Amniotic stem cell (primary cell): ENCODE results near the gene CDCP1.
"Not testable (repeated sequence)": the region's sequence is repeated elsewhere in the genome, so short reads cannot be mapped to it uniquely, and the experiment has no call there.

Experiments used
- DNase-seq: peaks from one replicate; lab custom pipeline; 2025; lab: John Stamatoyannopoulos, UW

The CDCP1 gene

DNA sequence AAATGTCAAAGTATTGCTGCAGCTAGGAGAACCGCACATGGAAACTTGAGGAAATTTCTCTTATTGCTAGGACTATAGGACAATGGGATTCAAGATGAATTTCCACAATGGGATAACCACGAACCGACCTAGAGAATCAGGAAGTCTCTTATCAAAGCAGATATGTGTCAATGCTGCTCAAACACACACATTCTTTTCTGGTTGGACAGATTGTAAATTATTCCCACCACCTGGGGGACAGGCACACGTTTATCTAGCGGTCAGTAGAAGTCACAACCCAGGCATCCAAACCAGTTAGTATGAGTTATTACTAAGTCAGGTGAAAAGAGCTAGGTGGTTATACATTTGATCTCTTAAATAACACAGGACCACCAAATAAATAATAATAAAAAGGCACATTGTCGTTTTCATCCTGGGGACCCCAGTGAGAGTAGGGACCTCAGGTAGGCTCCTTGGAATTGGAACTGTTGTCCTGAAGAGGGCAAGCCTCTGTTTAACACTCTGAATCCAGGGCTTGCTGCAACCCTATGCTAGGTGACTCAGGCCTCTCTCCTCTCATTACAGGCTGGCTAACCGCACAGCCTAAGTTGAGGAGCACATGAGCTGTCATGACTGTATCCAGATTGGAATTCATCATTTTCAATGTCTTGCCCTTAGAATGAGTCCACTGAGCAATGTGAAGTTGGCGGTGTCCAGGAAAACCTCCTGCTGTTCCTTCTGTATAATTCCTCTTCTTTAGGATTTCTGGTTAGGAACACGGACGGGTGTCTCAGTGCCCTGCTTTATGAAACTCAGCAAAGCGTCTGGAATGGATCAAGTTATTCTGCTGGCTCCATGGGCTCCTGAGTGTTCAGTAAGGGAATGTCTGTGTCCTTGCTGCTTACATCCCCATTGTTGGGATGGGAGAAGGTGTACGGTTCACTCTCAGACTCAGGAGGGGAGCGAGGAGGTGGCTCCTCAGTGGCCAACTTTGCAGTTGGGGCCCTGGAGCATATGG, 61.1 kb downstream of the CDCP1 start:
- DNase-seq: peak; percentile 75

DNA sequence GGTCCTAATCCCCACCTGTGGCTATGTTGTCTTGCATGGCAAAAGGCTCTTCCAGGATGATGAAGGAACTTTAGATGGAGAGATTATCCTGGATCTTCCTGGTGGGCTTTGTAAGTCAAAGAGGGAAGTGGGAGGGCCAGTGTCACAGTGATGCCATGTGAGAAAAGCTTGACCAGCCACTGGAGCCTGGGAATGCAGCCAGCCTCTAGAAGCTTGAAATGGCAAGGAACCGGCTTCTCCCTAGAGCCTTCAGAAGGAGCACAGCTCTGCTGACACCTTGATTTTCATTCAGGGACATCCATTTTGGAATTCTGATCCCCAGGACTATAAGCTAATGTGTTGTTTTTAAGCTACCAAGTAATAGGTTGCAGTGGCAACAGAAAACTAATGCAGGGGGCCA, 61.8 kb downstream of the CDCP1 start:
- no peak for DNase-seq

DNA sequence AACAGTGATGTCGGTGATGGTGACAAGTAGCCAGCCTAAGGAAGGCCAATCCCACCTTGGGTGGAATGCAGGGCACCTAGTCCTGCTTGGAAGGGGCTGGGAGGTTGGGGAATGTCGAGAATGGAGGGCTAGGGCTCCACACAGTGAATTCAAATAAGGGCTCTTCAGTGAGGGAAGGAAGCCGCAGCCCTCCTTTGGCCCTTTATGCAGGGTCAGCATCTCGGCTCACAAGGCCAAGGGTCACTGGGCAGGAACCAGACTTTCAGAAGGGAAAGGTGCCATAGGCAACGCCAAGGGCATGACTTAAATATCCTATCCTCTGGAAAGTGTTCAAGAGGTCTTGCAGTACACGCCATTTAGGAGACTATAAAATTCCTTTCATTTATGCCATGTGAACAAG, 63.2 kb downstream of the CDCP1 start:
- DNase-seq: no peak

DNA sequence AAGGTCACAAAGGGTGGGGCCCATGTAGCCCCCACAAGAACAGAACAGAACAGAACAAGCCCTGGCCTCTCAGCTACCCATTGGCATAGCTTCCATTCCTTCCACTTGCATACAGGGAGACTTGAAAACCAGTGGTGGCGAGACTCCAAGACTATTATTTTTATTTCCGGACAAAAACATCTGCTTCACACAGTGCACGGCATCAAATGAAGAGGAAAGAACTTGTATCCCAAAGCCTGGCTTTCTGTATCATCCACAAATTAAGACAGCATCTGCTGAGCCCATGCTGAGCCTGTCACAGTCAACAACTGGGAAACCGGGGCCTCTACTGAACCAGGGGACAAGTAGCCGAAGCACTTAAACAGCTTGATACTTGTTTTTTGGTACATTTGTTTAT, 64.0 kb downstream of the CDCP1 start:
- DNase-seq: no peak

DNA sequence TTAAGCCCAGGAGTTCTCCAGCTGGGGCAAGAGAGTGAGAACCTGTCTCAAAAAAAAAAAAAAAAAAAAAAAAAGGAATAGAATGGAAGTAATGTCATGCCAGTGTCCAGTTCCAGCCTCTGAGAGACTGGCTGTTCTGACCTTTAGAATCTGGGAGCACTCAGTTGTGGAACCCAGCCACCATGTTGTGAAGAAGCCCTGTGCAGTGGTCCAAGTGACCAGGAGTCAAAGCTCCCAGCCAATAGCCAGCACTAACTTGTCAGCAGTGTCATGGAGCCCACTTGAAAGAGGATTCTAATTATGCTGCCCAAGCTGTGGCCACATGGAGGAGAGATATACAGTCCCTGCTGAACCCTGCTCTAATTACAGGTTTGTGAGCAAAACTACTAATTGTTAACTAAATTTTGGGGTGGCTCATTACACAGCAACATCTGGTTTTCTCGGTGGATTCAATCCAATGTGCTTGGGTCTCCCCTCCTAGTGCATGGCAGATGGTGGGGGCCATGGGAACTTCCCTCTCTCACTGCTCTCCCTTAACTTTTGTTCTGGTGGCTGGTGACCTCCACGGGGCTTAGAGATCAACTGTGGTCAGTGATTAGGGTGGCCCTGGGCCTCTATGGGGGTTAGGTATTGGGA, 64.6 kb downstream of the CDCP1 start:
- no peak for DNase-seq

DNA sequence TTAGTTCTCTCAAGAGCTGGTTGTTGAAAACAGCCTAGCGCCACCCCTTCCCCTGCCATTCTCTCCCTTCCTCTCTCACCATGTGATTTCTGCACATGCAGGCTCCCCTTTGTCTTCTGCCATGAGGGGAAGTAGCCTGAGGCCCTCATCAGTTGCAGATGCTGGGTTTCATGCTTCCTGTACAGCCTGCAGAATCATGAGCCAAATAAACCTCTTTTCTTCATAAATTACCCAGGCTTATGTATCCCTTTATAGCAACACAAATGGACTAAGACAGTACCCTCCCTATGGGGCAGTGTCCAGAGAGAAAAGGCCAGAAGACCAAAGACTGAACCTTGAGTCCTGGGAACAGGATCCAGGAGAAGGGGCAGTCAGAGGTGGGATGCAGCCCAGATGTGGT, 65.4 kb downstream of the CDCP1 start:
- no peak for DNase-seq

DNA sequence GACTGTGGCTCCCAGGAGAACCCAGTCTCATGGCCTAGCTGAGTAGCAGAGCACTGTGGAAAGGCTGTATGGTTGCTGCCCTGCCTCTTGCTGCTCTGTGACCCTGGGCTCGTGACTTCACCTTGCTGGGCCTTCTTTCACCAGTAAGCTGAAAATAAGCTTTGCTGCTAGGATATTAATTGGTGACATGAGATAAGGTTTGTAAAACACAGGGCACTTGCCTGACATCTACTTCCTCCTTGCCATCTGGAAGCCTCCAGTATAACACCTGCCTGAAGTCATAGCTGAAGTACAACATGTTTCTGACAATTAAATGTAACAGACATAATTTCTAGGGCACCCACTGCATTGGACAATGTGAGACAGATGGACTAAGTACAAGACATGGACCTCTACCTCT, 66.5 kb downstream of the CDCP1 start:
- DNase-seq: no peak

DNA sequence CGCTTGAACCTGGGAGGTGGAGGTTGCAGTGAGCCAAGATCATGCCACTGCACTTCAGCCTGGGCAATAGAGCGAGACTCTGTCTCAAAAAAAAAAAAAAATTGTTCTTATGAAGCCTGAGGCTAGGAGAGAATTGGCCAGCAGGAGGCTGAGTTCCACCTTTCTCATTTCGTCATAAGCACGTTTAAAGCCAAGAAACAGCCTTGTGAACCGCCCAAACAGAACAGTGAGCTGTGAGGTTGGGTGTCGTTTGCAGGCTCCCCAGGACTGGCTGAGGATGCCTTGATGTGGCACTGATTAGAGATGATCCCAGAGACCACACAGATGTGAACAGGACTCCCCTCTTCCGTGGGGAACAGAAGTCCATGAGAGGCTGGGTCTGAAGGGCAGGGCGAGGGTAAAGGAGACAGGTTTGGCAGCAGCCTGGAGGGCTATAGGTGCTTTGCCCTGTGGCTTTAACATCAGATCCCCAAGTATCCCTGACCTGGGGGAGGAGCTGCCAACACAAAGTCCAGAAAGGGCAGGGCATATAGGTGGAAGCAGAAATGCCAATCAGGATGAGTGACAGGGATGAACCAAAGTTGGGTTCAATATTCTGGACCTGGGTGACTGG, 67.2 kb downstream of the CDCP1 start:
- no peak for DNase-seq

DNA sequence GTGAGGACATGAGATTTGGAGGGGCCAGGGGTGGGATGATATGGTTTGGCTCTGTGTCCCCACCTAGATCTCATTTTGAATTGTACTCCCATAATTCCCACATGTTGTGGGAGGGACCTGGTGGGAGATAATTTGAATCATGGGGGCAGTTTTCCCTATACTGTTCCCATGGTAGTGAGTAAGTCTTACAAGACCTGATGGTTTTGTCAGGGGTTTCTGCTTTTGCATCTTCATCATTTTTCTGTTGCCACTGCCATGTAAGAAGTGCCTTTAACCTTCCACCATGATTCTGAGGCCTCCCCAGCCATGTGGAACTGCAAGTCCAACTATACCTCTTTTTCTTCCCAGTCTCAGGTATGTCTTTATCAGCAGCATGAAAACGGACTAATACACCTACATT, 67.9 kb downstream of the CDCP1 start:
- DNase-seq: not testable (repeated sequence)

DNA sequence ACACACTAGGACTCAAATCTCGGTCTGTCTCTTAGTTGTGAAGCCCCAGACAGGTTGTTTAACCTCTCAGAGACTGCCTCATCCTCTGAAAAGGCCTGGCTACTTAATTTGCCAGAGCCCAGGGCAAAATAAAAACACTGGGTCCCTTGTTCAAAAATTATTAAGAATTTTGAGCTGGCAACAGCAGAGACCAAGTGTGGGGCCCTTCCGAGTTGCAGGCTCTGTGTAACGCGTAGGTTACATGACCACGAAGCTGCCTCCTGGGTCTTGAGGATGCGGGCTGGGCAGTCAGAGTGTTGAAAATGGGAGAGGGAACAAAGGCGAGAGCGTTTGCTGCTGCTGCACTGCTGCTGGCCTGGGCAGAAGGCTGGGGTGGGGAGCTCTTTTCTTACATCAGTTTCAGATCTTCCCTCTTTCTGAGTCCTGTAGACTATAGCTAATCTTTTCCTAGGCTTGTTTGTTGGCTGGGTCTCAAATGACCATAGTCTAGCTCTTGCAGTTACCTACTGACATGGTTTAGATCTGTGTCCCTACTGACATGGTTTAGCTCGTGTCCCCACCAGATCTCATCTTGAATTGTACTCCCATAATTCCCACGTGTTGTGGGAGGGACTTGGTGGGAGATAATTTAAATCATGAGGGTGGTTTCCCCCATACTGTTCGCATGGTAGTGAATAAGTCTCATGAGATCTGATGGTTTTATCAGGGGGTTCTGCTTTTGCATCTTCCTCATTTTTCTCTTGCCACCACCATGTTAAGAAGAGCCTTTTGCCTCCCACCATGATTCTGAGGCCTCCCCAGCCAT, 70.2 kb downstream of the CDCP1 start:
- DNase-seq: no peak

DNA sequence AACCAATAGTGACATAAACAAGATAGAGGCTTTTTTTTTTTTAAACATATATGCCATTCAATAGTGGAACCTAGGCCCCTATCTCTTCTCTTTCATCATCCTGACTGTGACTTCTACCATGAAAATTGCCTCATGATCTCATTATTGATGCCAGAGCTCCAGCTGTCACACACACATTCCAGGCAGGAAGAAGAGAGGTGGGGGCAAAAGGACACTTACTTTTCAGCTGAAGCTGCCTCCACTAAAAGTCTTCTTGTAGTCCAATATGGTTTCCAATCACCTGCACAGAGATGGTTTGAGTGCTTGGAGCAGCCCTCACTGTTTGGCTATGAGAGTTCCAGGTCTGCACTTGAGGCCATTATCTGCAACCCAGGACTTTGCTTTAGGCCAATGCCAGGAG, 75.1 kb downstream of the CDCP1 start:
- DNase-seq: no peak

DNA sequence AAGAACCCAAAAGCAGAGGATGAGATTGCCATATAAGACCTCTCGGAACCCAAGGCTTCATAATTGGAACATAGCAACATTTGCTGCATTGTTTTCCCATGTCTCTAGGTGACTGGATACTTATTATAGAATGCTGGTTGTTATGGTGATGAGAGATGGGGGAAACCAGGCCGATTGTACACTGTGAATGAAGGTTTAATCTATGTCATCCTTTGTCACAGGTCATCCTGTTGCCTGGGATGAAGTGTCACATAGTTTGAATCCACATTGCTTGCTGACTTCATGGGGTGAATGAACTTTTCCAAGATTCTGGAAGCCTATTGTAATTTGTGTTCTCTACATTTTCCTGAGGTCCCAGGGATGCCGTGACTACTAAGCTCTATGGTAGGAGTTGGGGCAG, 78.2 kb downstream of the CDCP1 start:
- DNase-seq: no peak

DNA sequence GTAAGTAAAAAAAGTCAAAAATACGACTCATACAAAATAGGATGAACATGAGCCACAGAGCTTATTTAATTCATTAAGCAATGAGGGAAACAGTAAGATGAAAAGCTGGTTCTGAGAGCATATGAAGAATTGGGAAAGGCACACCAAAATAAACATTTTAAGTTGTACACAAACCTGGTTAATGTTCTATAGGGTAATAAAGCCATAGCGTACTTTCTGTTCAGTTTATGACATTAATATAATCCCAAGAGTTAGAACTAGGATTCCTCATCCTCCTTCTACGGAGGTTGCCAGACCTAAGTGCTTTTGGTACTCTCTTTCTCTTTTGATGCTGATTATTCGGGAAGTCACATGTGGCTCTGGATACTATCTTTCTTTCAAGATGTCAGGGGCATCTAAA, 78.7 kb downstream of the CDCP1 start:
- DNase-seq: no peak

DNA sequence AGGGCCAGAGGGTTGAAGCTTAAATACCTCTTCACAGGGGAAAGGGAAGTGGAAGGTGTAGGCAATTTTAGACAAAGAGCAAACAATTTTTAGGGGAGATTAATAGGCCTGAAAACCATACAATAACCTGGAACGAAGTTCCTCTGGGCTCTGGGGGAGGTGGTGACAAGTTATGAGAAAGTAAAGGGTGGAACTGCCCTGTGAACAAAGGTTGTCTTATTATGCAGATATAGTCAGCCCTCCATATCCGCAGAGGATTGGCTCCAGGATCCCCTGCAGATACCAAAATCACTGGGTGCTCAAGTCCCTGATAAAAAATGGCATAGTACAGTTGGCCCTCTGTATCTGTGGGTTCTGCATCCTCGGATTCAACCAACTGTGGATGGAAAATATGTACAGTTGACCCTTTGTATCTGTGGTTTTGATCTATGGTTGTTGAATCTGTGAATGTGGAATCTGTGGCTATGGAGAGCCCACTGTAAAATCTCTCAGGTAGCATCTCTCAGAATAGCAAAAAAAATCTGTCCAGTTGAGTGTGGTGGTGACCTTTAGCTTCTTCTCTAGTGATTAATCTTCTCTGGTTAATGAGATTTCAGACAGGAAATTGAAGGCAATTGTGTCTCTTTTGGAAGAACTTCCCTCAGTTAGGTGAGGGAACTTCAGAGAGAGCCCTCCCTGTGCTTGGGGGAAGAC, 79.9 kb downstream of the CDCP1 start:
- DNase-seq: no peak

DNA sequence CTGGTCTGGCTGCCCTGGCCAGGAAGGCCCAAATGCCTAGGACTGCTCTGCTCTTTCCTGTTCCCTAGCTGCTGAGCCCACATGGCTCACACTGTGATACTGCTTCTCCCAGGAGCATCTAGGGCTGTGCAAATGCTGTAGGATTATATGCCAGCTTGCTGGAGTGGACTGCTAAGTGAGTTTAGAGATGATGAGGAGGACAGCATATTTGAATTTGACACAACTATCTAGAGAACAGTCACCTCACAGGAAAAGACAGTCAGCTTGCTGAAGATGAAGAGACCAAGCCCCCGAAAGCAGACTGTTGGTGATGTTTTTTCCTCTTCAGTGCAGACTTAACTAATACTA, 80.8 kb downstream of the CDCP1 start:
- DNase-seq: no peak

DNA sequence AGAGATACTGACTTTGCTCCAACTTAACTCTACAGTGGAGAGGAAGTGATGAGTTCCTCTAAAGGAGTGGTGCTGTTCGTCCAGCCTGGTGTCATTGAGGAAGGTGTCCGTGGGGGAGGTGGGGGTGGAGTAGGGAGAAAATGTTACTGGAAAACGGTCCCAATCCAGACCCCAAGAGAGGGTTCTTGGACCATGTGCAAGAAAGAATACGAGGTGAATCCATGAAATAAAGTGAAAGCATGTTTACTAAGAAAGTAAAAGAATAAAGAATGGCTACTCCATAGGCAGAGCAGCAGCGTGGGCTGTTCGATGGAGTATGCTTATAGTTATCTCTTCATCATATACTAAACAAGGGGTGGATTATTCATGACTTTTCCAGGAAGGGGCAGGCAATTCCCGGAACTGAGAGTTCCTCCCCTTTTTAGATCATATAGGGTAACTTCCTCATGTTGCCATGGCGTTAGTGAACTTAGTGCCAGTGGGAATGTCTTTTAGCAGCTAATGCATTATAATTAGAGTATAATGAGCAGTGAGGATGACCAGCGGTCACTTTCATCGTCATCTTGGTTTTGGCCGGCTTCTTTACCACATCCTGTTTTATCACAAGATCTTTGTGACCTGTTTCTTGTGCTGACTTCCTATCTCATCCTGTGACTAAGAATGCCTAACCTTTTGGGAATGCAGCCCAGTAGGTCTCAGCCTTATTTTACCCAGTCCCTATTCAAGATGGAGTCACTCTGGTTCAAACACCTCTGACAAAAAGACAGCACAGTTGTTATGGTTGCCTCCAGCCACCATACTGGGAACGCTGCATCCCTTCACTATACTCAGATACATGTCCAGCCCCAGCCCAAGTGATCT, 81.4 kb downstream of the CDCP1 start:
- no peak for DNase-seq

DNA sequence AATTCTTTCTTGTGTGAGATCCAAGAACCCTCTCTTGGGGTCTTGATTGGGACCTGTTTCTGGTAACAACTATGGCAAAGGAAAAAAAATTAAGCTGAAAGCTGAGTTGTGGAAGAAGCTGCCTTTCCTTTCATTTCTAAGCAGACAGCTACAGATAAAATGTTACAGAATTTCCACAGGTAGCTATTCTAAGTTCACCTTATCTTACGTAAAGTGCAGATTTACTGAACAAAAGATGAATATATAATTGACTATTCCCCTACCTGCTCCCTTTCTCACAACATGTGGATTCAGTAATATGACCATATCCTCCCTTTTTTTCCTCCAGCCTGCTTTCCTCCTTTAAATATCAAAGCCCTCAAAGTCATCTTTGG, 83.5 kb downstream of the CDCP1 start:
- no peak for DNase-seq

DNA sequence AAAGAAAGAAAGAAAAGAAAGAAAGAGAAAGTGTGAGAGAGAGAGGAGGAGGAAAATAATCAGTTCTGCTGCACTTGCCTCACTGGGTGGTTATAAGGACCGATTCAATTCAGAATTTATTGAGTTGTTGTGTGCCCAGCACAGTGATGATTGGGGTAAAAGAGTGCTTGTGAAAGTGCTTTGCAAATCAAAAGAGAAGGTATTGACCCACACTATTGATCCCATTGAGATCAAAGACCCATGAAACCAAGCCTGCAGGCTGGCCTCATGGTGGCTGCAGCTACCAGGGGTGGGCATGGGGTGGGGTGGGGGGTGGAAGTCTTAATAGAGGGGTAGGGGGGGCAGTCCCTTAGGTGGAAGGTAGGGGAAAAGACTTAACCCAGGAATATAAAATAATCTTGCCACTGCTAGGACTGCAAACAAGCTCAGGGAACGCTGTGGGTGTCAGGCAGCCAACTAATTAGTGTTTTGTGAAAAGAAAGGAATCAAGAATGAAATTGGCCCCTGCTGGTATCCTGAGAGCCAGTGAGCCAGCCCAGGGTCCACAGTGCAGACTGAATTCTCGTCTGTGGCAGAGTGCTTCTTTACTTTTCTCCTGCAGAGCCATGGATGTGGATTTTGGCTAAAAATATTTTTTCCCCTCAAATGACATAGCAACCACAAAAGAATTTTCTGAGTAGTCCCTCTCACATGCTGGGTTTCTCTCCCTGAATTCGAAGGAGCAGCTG, 85.8 kb downstream of the CDCP1 start:
- no peak for DNase-seq

DNA sequence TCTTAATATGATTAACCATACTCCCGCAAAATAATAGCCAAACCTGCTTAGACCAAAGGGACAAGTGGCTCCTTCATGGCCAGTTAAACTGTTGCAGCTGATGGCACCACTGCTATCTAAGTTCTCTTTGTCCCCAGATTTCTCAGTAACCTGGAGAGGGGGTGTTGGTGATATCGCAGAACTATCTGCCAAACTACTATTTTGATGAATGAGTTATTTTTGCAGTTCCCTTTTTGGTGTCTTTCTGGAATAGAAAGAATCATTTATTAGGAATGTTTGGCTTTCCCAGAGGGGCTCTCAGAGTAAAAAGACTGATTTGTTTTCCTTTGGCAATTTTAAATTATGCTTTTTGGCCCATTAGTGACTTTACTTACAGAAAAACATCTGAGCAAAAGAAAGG, 87.0 kb downstream of the CDCP1 start:
- DNase-seq: no peak

DNA sequence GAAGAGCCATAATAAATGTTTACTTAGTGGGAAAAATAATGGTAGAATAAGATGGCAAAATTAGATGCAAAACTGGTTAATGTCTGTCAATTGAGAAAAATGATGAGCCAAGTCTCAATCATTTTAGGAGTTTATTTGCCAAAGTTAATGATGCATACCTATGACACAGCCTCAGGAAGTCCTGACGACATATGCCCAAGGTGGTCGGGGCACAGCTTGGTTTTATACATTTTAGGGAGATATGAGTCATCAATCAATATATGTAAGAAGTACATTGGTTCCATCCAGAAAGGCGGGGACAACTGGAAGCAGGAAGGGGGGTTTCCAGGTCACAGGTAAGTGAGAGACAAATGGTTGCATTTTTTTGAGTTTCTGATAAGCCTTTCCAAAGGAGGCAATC, 88.6 kb downstream of the CDCP1 start:
- no peak for DNase-seq
